ENCODE measurements around the gene TFCP2. TPM values are rescaled to one million over a fixed set of nuclear protein-coding genes. Genes with fewer than 3 reads are reported as not detected.
A peak's percentile ranks its signal among the peaks of the same experiment; 100 is the strongest.

TFCP2 gene
- total RNA-seq, 1 experiment from 2014 or later, result 52.6 TPM

DNA sequence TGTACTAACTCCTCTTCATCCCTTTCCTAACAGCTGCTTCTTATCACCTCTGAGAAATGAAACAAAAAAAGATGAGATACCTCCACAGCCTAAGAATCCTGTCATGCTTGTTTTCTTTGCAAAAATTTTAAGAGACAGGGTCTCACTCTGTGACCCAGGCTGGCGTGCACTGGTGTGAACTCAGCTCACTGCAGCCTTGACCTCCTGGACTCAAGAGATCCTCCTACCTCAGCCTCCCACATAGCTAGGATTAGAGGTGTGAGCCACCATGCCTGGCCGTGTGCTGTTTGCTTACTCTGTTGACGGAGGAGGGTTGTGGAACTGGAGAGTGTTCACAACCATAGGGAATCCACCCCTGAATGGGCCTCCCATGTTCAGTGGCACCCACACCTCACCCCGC, 105.7 kb downstream of the TFCP2 start:
- H3K36me3 ChIP-seq (ENCODE audit: control insufficient read depth, insufficient read depth, low read length), result peaks cover 17% of the 10 kb centered on the region
- no TSS peak for BruUV-seq (replicated peaks)

DNA sequence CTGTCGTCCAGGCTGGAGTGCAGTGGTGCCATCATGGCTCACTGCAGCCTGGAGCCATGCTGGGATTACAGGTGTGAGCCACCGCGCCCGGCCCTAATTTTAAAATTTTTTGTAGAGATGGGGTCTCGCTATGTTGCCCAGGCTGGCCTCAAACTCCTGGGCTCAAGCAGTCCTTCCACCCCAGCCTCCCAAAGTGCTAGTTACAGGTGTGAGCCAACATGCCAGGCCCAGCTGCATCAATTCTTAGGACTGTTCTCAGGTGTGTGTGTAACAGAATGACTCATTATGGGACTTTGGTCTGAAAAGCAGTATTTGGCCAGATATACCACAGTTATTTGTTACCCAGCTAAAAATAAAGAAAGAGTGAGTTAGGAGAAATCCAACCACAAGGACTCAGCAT, 107.4 kb downstream of the TFCP2 start:
- POLR2A ChIA-PET, result interaction anchor here (1.3 kb wide), 1 partner anchor 39 kb away, joined by 3 read pairs; the partner anchor contains the start of gene SLC11A2
- Mint-ChIP-seq H3K27ac (ENCODE audit: unreplicated experiment) (no peak overlapping the region), H3K36me3 (ENCODE audit: insufficient read depth, unreplicated experiment) (peaks cover 92% of the 10 kb centered on the region), H3K27me3 (ENCODE audit: insufficient read depth, unreplicated experiment) (no peaks in the 10 kb centered on the region), H3K4me3 (ENCODE audit: unreplicated experiment) (no peak overlapping the region), H3K4me1 (ENCODE audit: low read depth, unreplicated experiment) (peaks cover 8% of the 10 kb centered on the region), H3K9me3 (ENCODE audit: unreplicated experiment) (no peaks in the 10 kb centered on the region)
- CTCF ChIA-PET, result interaction anchor here (0.6 kb wide), 1 partner anchor 8 kb away, joined by 3 read pairs; no protein-coding TSS in a partner anchor
- peak in 1 of 2 experiments; percentile 25 for DNase-seq
- intact Hi-C loops (cut with micrococcal nuclease; ENCODE audit: unreplicated experiment), result no loop called here
- BruUV-seq (replicated peaks), result no TSS peak
- Histone ChIP-seq H3K4me1 (peaks cover 19% of the 10 kb centered on the region), H3K4me3 (ENCODE audit: low read depth, low read length) (no peak overlapping the region), H3K36me3 (ENCODE audit: control insufficient read depth, insufficient read depth, low read length) (peaks cover 16% of the 10 kb centered on the region), H3K9me3 (no peaks in the 10 kb centered on the region), H3K27me3 (replicated peaks; ENCODE audit: control insufficient read depth, insufficient read depth, low read length) (no peaks in the 10 kb centered on the region)
- TF ChIP-seq CTCF (IDR thresholded peaks at IDR 0.05; ENCODE audit: insufficient read depth in 1 of 2, low read depth in 1 of 2, low read length in 1 of 2, severe bottlenecking in 1 of 2, unreplicated experiment in 1 of 2), result no peak

More for the DNA sequence above, 105.7 kb downstream of the TFCP2 start:
- no peaks in the 10 kb centered on the region for H3K9me3 Mint-ChIP-seq (ENCODE audit: unreplicated experiment)
- H3K4me1 Mint-ChIP-seq (ENCODE audit: low read depth, unreplicated experiment), result peaks cover 16% of the 10 kb centered on the region
- no peaks in the 10 kb centered on the region for H3K27me3 Mint-ChIP-seq (ENCODE audit: insufficient read depth, unreplicated experiment)
- H3K36me3 Mint-ChIP-seq (ENCODE audit: insufficient read depth, unreplicated experiment), result peaks cover 95% of the 10 kb centered on the region
- Histone ChIP-seq H3K27me3 (replicated peaks; ENCODE audit: control insufficient read depth, insufficient read depth, low read length) (no peaks in the 10 kb centered on the region), H3K9me3 (no peaks in the 10 kb centered on the region), H3K4me3 (ENCODE audit: low read depth, low read length) (no peak overlapping the region), H3K4me1 (peaks cover 19% of the 10 kb centered on the region)
- intact Hi-C loops (cut with micrococcal nuclease; ENCODE audit: unreplicated experiment), result no loop called here
- no peak overlapping the region for H3K27ac Mint-ChIP-seq (ENCODE audit: unreplicated experiment)
- DNase-seq, result no peak
- POLR2A ChIA-PET, result no interaction called here
- no peak for TF ChIP-seq CTCF (IDR thresholded peaks at IDR 0.05; ENCODE audit: insufficient read depth in 1 of 2, low read depth in 1 of 2, low read length in 1 of 2, severe bottlenecking in 1 of 2, unreplicated experiment in 1 of 2)
- CTCF ChIA-PET, result no interaction called here
- H3K4me3 Mint-ChIP-seq (ENCODE audit: unreplicated experiment), result no peak overlapping the region

DNA sequence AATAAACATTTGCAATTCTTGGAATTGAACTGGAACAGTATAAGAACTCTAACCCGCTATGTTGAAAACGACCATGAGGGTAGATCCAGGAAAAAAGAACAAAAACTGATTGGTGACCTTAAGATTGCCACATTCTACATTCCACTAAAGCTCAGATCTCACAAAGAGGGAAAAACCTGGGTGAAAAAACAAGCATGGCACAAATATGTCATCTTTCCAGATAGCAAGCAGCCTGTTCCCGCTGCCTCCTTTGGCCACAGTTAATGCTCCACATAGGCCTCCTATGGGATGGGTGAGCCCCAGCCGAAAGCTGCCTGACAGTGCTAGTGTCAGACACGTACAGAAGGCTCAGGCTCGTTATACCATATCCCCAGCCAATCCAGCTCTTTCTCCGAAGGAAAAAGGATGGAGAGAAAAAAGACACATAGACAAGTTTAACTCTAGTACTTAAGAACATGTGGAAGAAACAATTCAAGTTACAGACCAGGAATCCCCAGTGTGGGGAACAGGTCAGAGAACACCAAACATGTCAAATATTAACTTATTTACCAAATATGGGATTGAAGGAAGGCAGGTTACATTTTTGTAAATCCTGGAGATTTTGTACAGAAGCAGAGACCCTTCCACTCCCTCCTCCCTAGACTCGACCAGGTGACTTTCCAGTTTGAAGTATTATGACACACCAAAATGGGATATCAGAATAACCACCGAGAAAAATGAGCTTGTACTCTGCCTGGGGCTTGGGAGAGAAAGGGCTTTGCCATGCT, 110.1 kb downstream of the TFCP2 start:
- Mint-ChIP-seq H3K4me1 (ENCODE audit: low read depth, unreplicated experiment) (no peaks in the 10 kb centered on the region), H3K36me3 (ENCODE audit: insufficient read depth, unreplicated experiment) (peaks cover 92% of the 10 kb centered on the region), H3K27ac (ENCODE audit: unreplicated experiment) (no peak overlapping the region), H3K27me3 (ENCODE audit: insufficient read depth, unreplicated experiment) (no peaks in the 10 kb centered on the region), H3K4me3 (ENCODE audit: unreplicated experiment) (no peak overlapping the region), H3K9me3 (ENCODE audit: unreplicated experiment) (no peaks in the 10 kb centered on the region)
- Histone ChIP-seq H3K9me3 (no peaks in the 10 kb centered on the region), H3K4me1 (peaks cover 15% of the 10 kb centered on the region), H3K27me3 (replicated peaks; ENCODE audit: control insufficient read depth, insufficient read depth, low read length) (no peaks in the 10 kb centered on the region), H3K4me3 (ENCODE audit: low read depth, low read length) (no peak overlapping the region), H3K36me3 (ENCODE audit: control insufficient read depth, insufficient read depth, low read length) (peaks cover 19% of the 10 kb centered on the region)
- ChIA-PET CTCF (interaction anchor here (0.6 kb wide), 2 partner anchors 249 to 1322 kb away, joined by 3 read pairs; partner anchors contain the start of gene TMBIM6), POLR2A (interaction anchor here (0.5 to 1.2 kb wide), 4 partner anchors 14 to 155 kb away, joined by 3 to 10 read pairs (median 7); partner anchors contain the start of genes CSRNP2 and POU6F1)
- TF ChIP-seq CTCF (IDR thresholded peaks at IDR 0.05; ENCODE audit: insufficient read depth in 1 of 2, low read depth in 1 of 2, low read length in 1 of 2, severe bottlenecking in 1 of 2, unreplicated experiment in 1 of 2), result no peak
- intact Hi-C loops (cut with micrococcal nuclease; ENCODE audit: unreplicated experiment), result loop anchor here (1.0 to 2.0 kb wide), 2 partner anchors 7 to 20 kb away; partner anchors contain the start of gene CSRNP2
- DNase-seq, result peak in 1 of 2 experiments; percentile 27
- BruUV-seq (replicated peaks), result no TSS peak
